ENCODE data around the gene FHOD1.

FHOD1 gene

GRCh38 chr16:67213197-67214019 lies 33.9 kb downstream of the FHOD1 start:
- H3K4me3 ChIP-seq (ENCODE audit: low read depth, low read length) = no peak overlapping the region
- TF ChIP-seq CTCF (IDR thresholded peaks at IDR 0.05; ENCODE audit: control insufficient read depth, extremely low read depth, insufficient read depth) = no peak
- no peak for DNase-seq (ENCODE audit: low read depth)

GRCh38 chr16:67212766-67213165 lies 34.5 kb downstream of the FHOD1 start:
- no peak overlapping the region for H3K4me3 ChIP-seq (ENCODE audit: low read depth, low read length)
- TF ChIP-seq CTCF (IDR thresholded peaks at IDR 0.05; ENCODE audit: control insufficient read depth, extremely low read depth, insufficient read depth) = no peak
- no peak for DNase-seq (ENCODE audit: low read depth)

DNA sequence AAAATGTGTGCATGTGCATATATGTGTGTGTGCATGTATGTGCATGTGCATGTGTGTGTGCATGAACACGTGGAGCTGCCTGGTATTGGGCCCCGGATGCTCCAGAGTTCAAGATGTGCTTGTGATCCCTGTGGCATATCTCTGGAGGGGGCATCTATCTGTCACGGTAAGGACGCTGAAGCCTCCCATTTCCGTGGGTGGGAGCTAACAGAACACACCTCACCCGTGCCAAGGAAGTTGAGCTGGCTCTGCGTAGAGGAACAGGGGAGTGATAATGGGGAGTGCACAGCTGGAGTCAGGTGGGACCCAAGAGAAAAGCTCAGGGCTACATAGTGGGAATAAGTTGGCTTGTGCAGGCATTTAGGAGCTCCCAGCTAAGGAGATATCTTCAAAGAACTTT lies 35.6 kb downstream of the FHOD1 start:
- DNase-seq (ENCODE audit: low read depth) = no peak
- H3K4me3 ChIP-seq (ENCODE audit: low read depth, low read length) = no peak overlapping the region
- TF ChIP-seq CTCF (IDR thresholded peaks at IDR 0.05; ENCODE audit: control insufficient read depth, extremely low read depth, insufficient read depth) = no peak

GRCh38 chr16:67210069-67210937 lies 37.0 kb downstream of the FHOD1 start:
- DNase-seq (ENCODE audit: low read depth) = no peak
- no peak for TF ChIP-seq CTCF (IDR thresholded peaks at IDR 0.05; ENCODE audit: control insufficient read depth, extremely low read depth, insufficient read depth)
- no peak overlapping the region for H3K4me3 ChIP-seq (ENCODE audit: low read depth, low read length)

- TF ChIP-seq CTCF (IDR thresholded peaks at IDR 0.05; ENCODE audit: control insufficient read depth, extremely low read depth, insufficient read depth) = no peak
- no peak overlapping the region for H3K4me3 ChIP-seq (ENCODE audit: low read depth, low read length)
- no peak for DNase-seq (ENCODE audit: low read depth)
These were observed 37.7 kb downstream of the FHOD1 start for GRCh38 chr16:67209565-67209964.

DNA sequence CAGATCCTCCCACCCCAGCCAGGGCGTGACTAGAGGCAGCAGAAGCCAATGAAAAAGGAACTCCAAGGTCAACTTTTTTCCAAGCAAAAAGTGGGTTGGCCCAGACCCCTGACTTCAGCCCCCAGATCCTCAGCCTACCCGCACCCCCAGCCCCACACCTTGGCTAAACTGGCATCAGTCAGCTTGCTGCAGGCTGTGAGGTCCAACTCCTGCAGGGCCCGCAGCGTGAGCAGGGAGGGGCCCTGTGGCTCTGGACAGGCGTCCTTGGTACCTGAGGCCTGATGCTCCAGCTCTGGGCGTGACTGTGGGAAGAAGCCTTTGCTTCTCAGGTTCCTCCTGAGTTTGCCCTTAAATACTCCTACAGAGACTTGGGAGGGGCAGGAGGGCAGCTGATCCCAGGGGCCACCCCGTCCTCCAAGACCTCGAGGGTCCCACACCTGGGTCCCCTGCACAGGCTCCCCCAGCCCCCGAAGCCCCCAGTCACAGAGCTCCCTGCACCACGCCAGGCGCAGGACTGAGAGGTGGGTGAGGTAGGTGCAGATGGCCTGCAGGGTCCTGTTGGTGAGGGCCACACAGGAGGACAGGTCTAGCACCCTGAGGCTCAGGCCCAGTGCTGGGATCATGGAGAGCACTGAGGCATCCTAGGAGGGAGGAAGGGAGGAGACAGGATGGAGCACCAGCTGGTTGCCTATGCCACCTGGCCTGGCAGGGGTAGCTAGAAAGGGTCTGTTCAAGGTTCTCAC lies 39.0 kb downstream of the FHOD1 start:
- DNase-seq (ENCODE audit: low read depth) = no peak
- TF ChIP-seq CTCF (IDR thresholded peaks at IDR 0.05; ENCODE audit: control insufficient read depth, extremely low read depth, insufficient read depth) = no peak
- H3K4me3 ChIP-seq (ENCODE audit: low read depth, low read length) = no peak overlapping the region
